GM12875 (cell line): ENCODE data around the gene LRRC47.

Source experiments
- H3K4me3 ChIP-seq: one replicate; pipeline ENCODE4 v1.5.1; 2011; ENCODE audit warnings: low read depth, low read length, control low read depth
- TF ChIP-seq, protein P1 (sequence below): IDR thresholded peaks from 2 replicates; pipeline ENCODE4 v1.5.1; 2011; ENCODE audit warnings: low read depth, mild to moderate bottlenecking, control low read depth, inconsistent platforms, low read length, moderate library complexity, borderline replicate concordance; ENCODE audit not compliant: insufficient read depth

Gene LRRC47

DNA sequence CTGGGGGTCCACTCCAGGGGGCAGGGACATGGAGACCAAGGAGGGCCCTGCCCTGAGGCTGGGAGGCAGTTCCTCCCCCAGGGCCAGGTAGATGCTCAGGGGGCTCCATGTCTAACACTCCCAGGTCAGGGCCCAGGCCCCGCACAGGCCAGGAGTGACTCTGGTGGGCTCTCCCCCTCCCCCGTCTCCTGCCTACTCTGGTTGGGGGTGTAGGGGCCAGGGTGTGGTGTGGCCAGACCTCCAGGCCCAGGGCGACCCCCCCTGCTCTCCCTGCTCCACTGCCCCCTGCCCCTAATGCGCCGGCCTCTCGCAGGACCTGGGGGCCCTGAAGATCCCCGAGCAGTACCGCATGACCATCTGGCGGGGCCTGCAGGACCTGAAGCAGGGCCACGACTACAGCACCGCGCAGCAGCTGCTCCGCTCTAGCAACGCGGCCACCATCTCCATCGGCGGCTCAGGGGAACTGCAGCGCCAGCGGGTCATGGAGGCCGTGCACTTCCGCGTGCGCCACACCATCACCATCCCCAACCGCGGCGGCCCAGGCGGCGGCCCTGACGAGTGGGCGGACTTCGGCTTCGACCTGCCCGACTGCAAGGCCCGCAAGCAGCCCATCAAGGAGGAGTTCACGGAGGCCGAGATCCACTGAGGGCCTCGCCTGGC, 63.7 kb downstream of the LRRC47 start:
- H3K4me3 ChIP-seq = no peak overlapping the region
- TF ChIP-seq, protein P1, sequence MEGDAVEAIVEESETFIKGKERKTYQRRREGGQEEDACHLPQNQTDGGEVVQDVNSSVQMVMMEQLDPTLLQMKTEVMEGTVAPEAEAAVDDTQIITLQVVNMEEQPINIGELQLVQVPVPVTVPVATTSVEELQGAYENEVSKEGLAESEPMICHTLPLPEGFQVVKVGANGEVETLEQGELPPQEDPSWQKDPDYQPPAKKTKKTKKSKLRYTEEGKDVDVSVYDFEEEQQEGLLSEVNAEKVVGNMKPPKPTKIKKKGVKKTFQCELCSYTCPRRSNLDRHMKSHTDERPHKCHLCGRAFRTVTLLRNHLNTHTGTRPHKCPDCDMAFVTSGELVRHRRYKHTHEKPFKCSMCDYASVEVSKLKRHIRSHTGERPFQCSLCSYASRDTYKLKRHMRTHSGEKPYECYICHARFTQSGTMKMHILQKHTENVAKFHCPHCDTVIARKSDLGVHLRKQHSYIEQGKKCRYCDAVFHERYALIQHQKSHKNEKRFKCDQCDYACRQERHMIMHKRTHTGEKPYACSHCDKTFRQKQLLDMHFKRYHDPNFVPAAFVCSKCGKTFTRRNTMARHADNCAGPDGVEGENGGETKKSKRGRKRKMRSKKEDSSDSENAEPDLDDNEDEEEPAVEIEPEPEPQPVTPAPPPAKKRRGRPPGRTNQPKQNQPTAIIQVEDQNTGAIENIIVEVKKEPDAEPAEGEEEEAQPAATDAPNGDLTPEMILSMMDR = no peak

DNA sequence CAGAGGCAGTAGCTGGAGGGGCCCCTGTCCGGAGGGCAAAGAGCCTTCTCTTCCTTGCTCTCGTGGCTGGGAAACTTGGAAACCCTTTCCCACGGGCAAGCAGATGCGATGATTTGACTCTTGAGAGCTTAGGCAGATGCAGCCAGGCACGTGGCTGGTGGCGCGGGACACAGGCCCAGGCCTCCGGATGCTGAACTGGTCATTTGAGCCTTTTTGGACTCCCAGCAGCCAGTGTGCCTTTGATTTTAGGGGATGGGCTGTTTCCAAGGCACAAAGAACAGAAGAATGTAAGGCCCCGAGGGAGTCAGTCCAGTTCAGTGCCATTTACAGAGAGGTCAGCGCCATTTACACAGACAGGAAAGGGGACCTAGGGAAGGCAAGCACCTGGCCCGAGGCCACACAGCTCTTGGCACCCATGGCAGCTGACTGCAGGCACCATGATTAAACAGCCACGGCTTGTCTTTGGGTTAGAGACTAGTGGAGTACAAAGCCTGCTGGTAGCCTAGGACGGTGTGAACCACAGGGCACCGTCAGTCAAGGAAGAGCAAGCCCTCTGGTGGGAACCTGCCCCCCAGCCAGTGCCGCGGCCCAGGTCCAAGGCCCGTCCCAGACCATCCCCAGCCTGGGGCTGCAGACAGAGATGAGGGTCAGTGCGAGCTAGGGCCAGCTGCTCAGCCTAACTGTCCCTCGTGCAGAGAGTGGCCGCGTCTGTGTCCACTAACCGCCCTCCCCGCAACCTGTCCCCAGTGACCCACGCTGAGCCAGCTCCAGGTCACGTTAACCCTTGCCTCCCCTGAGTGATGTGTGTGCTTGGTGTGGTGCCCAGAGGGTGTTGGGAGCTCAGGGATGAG, 64.5 kb downstream of the LRRC47 start:
- TF ChIP-seq, protein P1 = no peak
- no peak overlapping the region for H3K4me3 ChIP-seq

DNA sequence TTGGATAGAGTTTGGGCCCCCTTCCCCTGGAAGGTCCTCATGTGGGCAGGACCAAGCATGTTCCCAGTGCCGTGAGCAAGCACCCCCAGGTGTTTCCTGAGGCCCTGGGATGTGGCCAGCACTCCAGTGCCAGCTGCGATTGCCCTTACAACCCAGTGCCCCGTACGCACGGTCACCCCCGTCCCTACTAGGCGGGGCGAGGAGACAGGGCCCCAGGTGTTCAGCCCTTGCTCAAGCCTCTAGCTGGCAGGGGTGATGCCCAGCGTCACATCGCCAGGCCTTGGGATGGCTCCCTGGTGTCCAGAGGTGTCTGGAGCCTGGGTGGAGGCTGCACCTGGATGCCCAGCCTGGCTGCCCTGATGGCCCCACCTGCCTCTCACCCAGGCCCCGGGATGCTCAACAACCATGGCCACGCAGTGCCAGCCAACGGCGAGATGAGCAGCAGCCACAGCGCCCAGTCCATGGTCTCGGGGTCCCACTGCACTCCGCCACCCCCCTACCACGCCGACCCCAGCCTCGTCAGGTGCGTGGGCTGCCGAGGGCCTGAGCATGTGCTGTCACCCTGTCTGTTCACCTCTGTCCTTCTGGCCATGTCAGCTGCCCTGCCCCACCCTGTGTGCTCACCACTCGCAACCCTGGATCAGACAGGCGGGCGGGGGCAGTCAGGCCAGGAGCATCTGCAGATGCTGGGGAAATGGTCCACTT, 65.6 kb downstream of the LRRC47 start:
- TF ChIP-seq, protein P1 = no peak
- H3K4me3 ChIP-seq = no peak overlapping the region

DNA sequence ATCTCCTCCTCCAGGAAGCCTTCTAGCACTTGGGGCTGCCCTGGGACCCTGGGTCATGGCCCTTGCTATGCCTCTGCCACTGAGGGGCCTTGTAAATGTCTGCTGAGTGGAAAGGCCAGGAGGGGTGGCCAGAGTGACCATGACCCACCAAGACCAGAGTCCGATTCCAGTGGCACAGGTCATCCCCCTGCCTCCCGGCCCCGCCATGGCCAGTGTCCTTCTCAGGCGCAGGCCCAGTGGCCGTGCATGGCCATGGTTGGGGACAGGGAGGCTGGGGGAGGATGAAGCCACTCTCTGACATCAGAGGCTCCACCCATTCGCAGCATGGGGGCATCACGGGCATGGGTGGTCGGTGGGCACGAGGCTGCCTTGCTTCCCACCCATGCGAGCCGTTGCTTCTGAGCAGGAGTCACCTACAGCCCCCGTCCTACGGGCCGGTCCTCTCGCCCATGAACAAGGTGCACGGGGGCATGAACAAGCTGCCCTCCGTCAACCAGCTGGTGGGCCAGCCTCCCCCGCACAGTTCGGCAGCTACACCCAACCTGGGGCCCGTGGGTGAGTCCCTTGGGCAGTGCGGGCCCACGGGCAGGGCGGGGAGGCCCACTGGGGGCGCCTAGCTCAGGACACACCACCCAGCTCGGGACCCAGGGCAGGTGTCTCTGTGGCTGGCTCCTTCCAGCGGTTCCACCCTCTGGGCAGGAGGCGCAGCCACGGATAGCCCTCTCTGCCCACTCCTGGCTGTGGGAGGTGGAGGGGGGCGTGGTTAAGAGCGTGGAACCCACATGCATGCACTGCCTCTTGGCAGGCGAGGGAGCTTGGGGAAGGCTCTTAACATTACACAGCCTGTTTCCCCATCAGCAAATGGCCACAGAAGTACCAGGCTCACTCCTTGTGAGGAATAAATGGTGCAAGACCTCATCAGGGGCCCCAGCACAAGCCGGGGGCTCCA, 66.4 kb downstream of the LRRC47 start:
- TF ChIP-seq, protein P1 = no peak
- no peak overlapping the region for H3K4me3 ChIP-seq
